ENCODE measurements around the gene SPSB2.
"Not testable (repeated sequence)": the region's sequence is repeated elsewhere in the genome, so short reads cannot be mapped to it uniquely, and the experiment has no call there.

Gene SPSB2, protein sequence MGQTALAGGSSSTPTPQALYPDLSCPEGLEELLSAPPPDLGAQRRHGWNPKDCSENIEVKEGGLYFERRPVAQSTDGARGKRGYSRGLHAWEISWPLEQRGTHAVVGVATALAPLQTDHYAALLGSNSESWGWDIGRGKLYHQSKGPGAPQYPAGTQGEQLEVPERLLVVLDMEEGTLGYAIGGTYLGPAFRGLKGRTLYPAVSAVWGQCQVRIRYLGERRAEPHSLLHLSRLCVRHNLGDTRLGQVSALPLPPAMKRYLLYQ

GRCh38 chr12:6873094-6874014 lies at the start of gene SPSB2:
SPSB2 (minus strand) TSS chr12:6873303; CDS start chr12:6872901, 402 bp downstream.
- DNase-seq: peak; percentile 93

- DNase-seq: no peak
Measured at GRCh38 chr12:6921996-6922946, 49.2 kb upstream of the SPSB2 start.

DNA sequence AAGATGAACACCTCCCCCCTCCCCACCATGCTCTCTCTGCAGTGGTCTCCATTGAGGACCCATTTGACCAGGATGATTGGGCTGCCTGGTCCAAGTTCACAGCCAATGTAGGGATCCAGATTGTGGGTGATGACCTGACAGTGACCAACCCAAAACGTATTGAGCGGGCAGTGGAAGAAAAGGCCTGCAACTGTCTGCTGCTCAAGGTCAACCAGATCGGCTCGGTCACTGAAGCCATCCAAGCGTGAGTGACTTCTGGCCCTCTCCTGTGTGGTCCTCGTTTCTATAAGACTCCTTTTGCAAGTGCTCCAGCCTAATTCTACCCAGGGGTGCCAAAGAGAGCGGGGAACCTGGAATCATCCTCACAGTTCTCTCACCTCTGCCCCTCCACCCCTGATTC lies 48.4 kb upstream of the SPSB2 start:
- no peak for DNase-seq

DNA sequence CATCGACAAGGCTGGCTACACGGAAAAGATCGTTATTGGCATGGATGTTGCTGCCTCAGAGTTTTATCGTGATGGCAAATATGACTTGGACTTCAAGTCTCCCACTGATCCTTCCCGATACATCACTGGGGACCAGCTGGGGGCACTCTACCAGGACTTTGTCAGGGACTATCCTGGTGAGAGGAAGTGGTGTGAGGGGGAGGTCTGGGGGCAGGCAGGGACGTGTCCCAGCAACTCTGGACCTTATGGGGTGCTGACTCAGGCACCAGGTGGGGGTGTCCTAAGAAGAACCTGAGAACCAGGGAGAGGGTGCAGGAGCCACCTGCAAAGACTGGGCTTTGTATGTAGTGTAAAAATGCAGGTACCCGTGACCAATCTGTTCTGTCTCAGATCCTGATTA lies 46.5 kb upstream of the SPSB2 start:
- DNase-seq: no peak

DNA sequence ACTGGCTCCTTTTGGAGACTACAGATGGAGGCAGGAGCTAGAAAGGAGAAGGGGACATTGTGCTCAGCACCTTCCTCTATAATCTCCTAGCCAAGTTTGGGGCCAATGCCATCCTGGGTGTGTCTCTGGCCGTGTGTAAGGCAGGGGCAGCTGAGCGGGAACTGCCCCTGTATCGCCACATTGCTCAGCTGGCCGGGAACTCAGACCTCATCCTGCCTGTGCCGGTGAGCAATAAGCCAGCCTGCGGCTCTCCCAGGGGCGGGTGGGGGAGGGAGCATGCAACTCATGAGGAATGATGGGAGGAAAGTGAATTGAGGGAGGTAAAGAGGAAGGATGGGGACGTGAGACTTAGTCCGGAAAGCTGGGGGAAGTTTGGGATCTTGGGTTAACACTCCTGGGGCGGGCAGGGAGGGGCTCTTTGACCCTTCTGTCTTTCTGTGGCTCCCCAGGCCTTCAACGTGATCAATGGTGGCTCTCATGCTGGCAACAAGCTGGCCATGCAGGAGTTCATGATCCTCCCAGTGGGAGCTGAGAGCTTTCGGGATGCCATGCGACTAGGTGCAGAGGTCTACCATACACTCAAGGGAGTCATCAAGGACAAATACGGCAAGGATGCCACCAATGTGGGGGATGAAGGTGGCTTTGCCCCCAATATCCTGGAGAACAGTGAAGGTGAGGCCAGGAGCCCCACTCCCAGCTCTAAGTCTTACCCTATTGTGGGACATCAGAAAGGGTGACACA lies 44.6 kb upstream of the SPSB2 start:
- no peak for DNase-seq

GRCh38 chr12:6916426-6917200 lies 43.5 kb upstream of the SPSB2 start:
- DNase-seq: no peak

GRCh38 chr12:6915789-6916285 lies 42.7 kb upstream of the SPSB2 start:
- no peak for DNase-seq

DNA sequence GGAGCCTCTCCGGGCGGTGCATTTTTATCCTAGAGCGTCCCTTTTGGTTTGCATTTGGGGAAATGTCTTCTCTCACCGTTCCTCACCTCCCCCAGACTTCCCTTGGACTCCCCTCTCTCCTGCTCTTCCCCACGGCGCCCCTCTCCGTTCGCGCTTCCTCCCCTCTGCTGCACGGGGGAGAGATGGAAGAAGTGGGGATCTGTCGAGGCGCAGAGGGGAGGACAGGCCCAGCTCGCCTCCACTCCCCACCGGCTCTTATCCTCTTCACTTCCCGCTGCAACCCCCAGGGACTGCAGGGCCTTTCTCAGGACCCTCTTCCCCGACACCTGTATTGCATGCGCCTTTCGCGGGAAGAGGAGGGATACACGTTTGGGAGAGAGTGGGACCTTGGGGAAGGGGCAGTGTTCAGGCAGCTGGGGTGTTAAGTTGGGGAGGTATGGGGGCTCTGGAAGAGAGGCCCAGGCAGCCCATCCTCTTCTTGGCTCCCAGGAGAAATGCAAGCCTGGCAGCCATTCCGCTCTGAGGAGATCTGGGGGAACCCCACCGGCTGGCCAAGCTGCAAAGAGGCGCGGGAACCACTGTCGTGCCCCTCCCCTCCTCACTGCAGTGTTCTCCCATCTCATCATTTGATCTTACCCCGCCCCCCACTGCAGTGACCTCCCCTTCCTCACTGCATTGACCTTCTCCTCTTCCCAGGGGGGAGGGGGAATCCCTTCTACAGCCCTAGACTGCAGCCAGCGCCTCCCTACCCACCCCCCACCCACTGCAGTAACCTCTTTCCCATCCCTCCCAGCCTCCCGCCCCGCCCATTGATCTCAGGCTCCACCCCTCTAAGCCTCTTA lies 42.1 kb upstream of the SPSB2 start:
- no peak for DNase-seq

DNA sequence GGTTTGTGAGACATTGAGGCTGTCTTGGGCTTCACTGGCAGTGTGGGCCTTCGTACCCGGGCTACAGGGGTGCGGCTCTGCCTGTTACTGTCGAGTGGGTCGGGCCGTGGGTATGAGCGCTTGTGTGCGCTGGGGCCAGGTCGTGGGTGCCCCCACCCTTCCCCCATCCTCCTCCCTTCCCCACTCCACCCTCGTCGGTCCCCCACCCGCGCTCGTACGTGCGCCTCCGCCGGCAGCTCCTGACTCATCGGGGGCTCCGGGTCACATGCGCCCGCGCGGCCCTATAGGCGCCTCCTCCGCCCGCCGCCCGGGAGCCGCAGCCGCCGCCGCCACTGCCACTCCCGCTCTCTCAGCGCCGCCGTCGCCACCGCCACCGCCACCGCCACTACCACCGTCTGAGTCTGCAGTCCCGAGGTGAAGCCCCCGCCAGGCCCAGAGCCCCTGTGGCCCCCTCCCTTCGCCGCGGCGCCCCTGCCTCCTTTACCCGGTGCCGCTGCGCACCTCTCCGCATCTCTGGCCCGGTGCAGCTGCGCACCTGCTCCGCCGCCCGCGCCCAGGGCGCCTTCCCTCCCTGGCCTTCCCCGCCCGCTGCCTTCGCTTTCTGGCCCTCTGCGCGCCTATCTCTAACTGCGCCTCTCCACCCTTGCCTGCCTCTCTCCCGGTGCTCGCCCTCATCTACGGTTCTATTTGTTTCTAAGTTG lies 41.3 kb upstream of the SPSB2 start, which contains the start of gene ENO2:
ENO2 (plus strand) TSS at position 335 of the 701 bp plus-strand sequence. CDS start 1,253 bp downstream, outside the sequence.
- DNase-seq: peak; percentile 52

DNA sequence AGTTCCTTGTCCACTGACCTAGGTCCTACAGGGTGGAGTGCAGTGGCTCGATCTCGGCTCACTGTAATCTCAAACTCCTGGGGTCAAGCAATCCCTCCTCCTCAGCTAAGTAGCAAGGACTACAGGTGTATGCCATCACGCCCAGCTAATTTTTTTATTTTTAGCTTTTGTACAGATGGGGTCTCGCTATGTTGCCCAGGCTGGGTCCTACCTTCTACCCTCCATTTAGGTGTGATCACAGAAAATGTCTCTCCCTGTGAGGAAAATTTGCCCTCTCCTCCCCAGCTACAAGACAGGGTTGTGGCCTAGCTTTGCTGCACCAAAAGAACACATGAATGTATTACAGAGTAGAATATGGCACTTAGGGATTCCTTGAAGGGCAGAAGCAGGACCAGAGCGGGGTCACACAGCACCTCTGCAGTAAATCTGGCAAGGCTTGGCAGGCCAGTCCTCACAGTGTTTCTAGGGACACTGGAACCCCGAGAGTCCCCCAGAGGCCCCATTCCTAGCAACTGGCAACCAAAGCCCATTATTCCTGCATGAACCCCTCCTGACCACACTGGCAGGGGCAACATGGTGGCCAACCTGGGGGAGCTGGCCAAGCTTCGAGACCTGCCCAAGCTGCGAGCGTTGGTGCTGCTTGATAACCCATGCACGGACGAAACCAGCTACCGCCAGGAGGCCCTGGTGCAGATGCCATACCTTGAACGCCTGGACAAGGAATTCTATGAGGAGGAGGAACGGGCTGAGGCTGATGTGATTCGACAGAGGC lies 39.2 kb upstream of the SPSB2 start:
- DNase-seq: no peak

GRCh38 chr12:6909421-6910145 lies 36.5 kb upstream of the SPSB2 start:
- DNase-seq: no peak

DNA sequence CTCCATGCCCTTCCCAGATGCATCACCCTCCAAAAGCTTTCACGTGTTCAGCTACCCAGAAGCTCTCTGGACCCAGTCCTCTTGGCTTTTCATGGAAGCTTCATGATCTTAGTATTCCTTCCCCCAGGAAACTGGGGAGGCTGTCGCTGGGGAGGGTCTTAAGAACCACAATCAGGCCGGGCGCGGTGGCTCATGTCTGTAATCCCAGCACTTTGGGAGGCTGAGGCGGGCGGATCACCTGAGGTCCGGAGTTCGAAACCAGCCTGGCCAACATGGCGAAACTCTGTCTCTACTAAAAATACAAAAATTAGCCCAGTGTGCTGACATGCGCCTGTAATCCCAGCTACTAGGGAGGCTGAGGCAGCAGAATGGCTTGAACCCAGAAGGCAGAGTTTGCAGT lies 35.0 kb upstream of the SPSB2 start:
- DNase-seq: not testable (repeated sequence)

DNA sequence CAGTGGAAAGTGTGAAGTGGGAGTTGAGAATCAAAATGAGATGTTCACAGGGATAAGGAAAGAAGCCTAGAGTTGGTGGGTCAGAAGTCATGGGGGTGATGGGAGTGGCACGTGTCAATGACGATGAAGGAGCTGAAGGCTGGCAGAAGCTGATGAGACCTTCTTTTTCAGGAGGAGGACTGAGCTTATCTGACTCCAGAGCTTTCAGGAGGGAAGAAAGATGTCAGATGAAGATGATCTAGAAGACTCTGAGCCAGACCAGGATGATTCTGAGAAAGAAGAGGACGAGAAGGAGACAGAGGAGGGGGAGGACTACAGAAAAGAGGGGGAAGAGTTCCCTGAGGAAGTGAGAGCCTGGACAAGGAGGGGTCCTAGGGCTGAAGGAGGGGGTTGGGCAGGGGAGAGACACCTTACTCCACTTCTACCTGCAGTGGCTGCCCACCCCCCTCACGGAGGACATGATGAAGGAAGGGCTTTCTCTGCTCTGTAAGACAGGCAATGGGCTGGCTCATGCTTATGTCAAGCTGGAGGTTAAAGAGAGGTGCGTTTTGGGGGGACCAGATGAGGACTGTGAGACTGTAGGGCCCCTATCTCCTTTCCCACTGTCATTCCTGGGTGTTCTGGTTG lies 32.4 kb upstream of the SPSB2 start:
- no peak for DNase-seq

DNA sequence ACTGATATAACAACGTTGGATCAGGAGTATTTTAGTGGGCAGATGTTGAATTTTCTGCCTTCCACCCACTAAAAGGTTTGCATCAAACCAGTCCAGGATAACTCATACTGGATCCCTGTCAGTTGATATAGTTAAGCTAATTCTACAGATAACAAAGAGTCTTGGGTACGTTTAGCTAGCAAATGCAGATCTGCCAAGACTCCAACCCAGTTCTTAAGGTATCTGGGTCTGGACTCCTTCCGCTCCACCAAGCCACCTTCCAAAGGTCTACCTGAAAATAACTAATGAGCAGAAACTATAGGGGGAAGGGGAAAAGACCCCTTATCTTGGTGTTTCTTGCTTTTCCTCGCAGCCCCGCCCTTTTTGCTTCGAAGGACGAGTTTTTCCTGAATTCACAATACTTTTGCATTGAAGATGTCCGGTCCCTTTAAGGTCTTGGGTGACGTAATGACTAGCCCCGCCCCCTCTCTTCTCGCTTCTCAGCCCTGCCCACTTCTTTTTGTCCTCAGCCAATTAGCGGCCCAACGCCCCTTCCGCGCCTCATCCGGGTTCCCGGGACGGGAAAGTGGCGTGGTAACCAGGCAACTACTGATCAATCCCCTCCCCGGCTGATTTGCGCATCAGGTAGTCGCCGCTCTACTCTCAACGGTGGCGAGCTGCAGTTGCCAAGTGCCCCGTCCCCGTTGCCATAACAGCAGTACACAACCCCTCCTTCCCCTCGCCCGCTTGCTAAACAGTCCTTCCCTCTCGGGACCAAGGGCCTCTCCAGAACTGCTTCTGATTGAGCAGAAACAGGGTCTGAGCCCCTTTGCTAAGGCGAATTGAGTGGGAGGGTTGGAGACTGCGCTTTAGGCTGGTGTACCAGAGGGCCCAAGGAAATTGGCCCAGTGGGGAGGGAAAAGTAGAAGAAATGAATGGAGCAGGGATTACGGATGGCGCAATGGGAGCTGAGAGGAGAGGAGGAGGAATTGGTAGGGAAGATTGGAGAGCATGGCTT lies 31.5 kb upstream of the SPSB2 start, which contains the start of gene LRRC23:
LRRC23 (plus strand) TSS at position 543 of the 997 bp plus-strand sequence. CDS start 812 bp downstream, outside the sequence.
- DNase-seq: peak; percentile 94

GRCh38 chr12:6903722-6904121 lies 30.6 kb upstream of the SPSB2 start:
- no peak for DNase-seq

DNA sequence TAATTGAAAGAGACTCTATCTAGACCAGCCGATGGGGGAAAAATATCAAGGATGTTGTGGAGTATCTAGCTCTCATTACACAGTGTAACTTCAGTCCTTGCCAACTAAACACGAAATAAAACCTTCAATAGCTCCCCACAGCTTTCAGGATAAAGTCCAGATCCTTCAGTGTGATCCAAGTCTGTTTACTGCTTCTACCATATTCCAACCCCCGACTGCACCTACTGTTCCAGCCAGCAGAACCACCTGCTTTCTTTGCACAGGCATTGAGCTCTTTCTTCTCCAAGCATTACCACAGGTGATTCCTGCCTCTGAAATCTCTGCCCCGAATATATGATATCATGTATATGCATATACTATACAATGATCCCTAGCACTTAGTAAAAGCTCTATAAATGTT lies 29.3 kb upstream of the SPSB2 start:
- DNase-seq: no peak
